ENCODE data around the gene HOXD11.

GRCh38 chr2:176083796-176084261 is 23.3 kb upstream of the HOXD11 start, which contains the start of gene EVX2:
- TF ChIP-seq EZH2 (IDR thresholded peaks at IDR 0.05; ENCODE audit: insufficient read depth, poor library complexity, severe bottlenecking): peak; percentile 82
- 0 out of 2 replicates have a peak, but pooled peaks have one; percentile 21 for TF ChIP-seq EZH2phosphoT487 (IDR thresholded peaks at IDR 0.05; ENCODE audit: insufficient read depth, low read depth)

All from GM23248 (cell line).